ENCODE results near the gene HIPK4. TPM values are rescaled to one million over a fixed set of nuclear protein-coding genes. Genes with fewer than 3 reads are reported as not detected.

The HIPK4 gene
- total and polyA plus RNA-seq, 2 experiments from 2014 or later = 0.19 to 0.43 TPM

DNA sequence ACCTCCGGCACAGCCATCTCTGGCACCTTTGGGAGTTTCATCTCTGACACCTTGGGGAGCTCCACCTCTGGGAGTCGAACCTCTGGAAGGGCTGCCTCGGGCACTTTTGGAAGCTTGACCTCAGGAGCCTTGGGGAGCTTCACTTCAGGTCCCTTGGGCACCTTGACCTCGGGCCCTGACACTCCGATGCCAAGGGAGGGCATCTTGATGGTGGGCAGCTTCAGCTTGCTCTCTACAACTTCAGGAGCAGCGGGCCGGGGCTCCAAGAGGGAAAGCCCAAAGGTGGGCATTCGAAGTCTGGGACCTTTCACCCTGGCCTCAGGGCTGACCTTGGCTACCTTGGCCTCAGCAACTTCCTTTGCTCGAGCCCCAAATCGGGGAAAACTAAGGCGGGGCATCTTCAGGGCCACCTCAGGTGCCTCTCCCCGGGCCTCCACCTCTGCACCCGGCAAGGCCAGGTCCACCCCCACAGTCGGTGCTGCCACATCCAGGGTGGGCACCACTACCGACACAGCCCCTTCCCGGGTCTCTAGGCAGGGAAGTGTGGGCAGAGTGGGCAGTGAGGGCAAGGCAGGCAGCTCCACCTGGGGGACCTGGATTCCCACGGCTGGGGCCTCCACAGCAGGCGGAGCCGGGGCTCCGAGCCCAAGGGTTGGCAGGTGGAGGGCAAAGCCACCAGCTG, 7.0 kb upstream of the HIPK4 start:
- Histone ChIP-seq H3F3A (ENCODE audit: insufficient read depth) (no peaks in the 10 kb centered on the region), H3K36me3 (ENCODE audit: low read depth) (no peaks in the 10 kb centered on the region), H3K9me3 (ENCODE audit: low read depth) (no peaks in the 10 kb centered on the region), H3K9me2 (ENCODE audit: insufficient read depth) (no peaks in the 10 kb centered on the region), H3K4me3 (no peak overlapping the region), H3K4me1 (ENCODE audit: insufficient read depth) (no peaks in the 10 kb centered on the region), H3K4me2 (ENCODE audit: unreplicated experiment) (no peak overlapping the region), H4K20me1 (ENCODE audit: insufficient read depth) (no peaks in the 10 kb centered on the region), H3K27me3 (replicated peaks; ENCODE audit: insufficient read depth) (no peaks in the 10 kb centered on the region), H3K9ac (no peak overlapping the region), H2AFZ (no peak overlapping the region), H3K27ac (no peak overlapping the region), H3K79me2 (ENCODE audit: insufficient read depth) (no peaks in the 10 kb centered on the region)
- 87 to 89% methylated on average over 20 of the region's 20 CpGs for WGBS, 2 experiments (ENCODE audit: low coverage in 1 of 2, low lambda C conversion rate in 2 of 2, missing lambda C conversion rate in 2 of 2)
- in situ Hi-C loops (cut with MboI) = no loop called here
- TF ChIP-seq EZH2 (IDR thresholded peaks at IDR 0.05; ENCODE audit: insufficient read depth, poor library complexity, severe bottlenecking) (no peak), EZH2phosphoT487 (IDR thresholded peaks at IDR 0.05; ENCODE audit: insufficient read depth, low read depth) (no peak)
- no peak for DNase-seq

DNA sequence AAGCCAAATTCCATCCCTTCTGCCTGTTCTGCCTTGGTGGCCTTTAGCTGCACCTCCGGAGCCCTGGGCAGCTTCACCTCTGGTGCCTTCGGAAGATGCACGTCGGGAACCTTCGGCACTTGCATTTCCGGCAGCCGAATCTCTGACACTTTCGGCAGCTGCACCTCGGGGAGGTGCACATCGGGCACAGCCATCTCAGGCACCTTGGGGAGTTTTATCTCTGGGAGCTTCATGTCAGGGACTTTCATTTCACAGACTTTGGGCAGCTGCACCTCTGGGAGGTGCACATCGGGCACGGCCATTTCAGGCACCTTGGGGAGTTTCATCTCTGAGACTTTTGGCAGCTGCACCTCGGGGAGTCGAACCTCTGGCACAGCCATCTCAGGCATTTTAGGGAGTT, 6.0 kb upstream of the HIPK4 start:
- no peak overlapping the region for H3K27ac ChIP-seq
- TF ChIP-seq EZH2phosphoT487 (IDR thresholded peaks at IDR 0.05; ENCODE audit: insufficient read depth, low read depth) (no peak), EZH2 (IDR thresholded peaks at IDR 0.05; ENCODE audit: insufficient read depth, poor library complexity, severe bottlenecking) (no peak)
- no peak overlapping the region for H3K4me3 ChIP-seq
- no peaks in the 10 kb centered on the region for H3K36me3 ChIP-seq (ENCODE audit: low read depth)
- H3K4me1 ChIP-seq (ENCODE audit: insufficient read depth) = no peaks in the 10 kb centered on the region
- no peaks in the 10 kb centered on the region for H3K27me3 ChIP-seq (replicated peaks; ENCODE audit: insufficient read depth)
- no peak overlapping the region for H2AFZ ChIP-seq
- H3K9ac ChIP-seq = no peak overlapping the region
- H4K20me1 ChIP-seq (ENCODE audit: insufficient read depth) = no peaks in the 10 kb centered on the region
- no peaks in the 10 kb centered on the region for H3K9me2 ChIP-seq (ENCODE audit: insufficient read depth)
- H3K79me2 ChIP-seq (ENCODE audit: insufficient read depth) = no peaks in the 10 kb centered on the region
- H3K9me3 ChIP-seq (ENCODE audit: low read depth) = no peaks in the 10 kb centered on the region
- H3F3A ChIP-seq (ENCODE audit: insufficient read depth) = no peaks in the 10 kb centered on the region
- DNase-seq = no peak
- in situ Hi-C loops (cut with MboI) = no loop called here
- H3K4me2 ChIP-seq (ENCODE audit: unreplicated experiment) = no peak overlapping the region
- WGBS, 2 experiments (ENCODE audit: low coverage in 1 of 2, low lambda C conversion rate in 2 of 2, missing lambda C conversion rate in 2 of 2) = 92% methylated on average over 14 of the region's 14 CpGs

DNA sequence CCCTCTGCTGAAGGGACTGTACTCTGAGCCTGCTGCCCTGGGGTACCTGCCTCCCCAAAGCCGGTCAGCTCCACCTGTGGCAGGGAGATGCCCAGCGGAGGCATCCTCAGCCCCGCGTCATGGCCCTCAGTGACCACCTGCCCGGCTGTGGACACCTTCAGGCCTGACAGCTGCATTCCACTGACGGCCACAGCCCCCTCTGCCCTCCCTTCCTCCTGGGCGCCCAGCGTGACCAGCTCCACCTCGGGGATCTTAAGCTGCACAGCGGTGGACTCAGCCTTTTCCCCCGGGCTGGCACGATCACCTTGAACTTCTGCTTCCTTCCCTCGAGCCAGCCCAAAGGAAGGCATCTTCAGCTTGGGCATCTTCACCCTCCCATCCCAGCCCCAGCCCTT, 4.8 kb upstream of the HIPK4 start:
- in situ Hi-C loops (cut with MboI) = no loop called here
- Histone ChIP-seq H3K4me3 (no peak overlapping the region), H3F3A (ENCODE audit: insufficient read depth) (no peaks in the 10 kb centered on the region), H4K20me1 (ENCODE audit: insufficient read depth) (no peaks in the 10 kb centered on the region), H3K4me1 (ENCODE audit: insufficient read depth) (no peaks in the 10 kb centered on the region), H3K4me2 (ENCODE audit: unreplicated experiment) (no peak overlapping the region), H3K36me3 (ENCODE audit: low read depth) (no peaks in the 10 kb centered on the region), H3K79me2 (ENCODE audit: insufficient read depth) (no peaks in the 10 kb centered on the region), H3K27ac (no peak overlapping the region), H3K9me2 (ENCODE audit: insufficient read depth) (no peaks in the 10 kb centered on the region), H3K9me3 (ENCODE audit: low read depth) (no peaks in the 10 kb centered on the region), H3K9ac (no peak overlapping the region), H2AFZ (no peak overlapping the region), H3K27me3 (replicated peaks; ENCODE audit: insufficient read depth) (no peaks in the 10 kb centered on the region)
- no peak for TF ChIP-seq EZH2 (IDR thresholded peaks at IDR 0.05; ENCODE audit: insufficient read depth, poor library complexity, severe bottlenecking)
- no peak for TF ChIP-seq EZH2phosphoT487 (IDR thresholded peaks at IDR 0.05; ENCODE audit: insufficient read depth, low read depth)
- 78 to 81% methylated on average over 13 of the region's 13 CpGs for WGBS, 2 experiments (ENCODE audit: low coverage in 1 of 2, low lambda C conversion rate in 2 of 2, missing lambda C conversion rate in 2 of 2)
- no peak for DNase-seq

DNA sequence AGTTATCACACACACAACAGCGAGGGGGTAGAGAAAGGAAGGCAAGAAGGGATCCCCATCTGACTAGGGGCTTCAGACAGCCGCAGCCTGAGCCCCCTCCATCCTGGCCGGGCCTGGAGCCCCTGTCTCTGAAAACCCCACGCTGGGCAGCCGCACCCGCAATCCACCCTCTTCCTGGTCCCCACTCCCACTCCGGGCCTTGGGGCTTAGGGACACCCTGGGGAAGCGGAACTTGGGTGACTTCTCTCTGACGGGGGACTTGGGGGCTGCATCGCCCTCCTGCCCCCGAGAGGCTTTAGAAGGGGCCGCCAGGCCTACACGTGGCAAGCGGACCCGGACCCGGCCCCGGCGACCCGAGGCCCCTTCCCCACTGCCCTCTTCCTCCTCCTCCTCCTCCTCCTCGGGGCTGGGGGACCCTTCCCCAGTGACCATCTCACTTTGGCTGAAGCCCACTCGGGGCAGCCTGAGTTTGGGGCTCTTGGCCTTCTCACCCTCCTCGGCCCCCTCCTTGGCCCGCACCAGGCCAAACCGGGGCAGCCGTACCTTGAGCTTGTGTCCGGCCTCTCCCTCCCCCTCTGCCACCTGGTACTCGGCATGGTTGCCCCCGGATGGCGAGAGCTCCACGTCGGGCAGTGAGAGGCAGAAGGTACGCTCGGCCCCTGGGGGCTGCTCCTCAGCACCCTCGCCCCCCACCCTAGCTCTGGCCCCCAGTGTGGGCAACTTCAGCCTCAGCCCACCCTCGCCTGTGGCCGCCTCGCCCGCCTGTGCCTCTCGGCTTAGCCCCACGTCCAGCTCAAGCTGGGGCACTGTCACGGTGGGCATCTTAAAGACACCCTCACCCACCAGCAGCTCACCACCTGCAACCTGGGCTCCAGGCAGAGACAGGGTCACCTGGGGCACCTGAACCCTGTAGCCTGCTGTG, 4.2 kb upstream of the HIPK4 start:
- H3K9ac ChIP-seq = no peak overlapping the region
- WGBS, 2 experiments (ENCODE audit: low coverage in 1 of 2, low lambda C conversion rate in 2 of 2, missing lambda C conversion rate in 2 of 2) = 82 to 84% methylated on average over 18 to 41 of the region's 41 CpGs
- H3K4me1 ChIP-seq (ENCODE audit: insufficient read depth) = no peaks in the 10 kb centered on the region
- no peaks in the 10 kb centered on the region for H3K9me3 ChIP-seq (ENCODE audit: low read depth)
- in situ Hi-C loops (cut with MboI) = no loop called here
- no peaks in the 10 kb centered on the region for H4K20me1 ChIP-seq (ENCODE audit: insufficient read depth)
- H3K27me3 ChIP-seq (replicated peaks; ENCODE audit: insufficient read depth) = no peaks in the 10 kb centered on the region
- H3K27ac ChIP-seq = no peak overlapping the region
- H3K36me3 ChIP-seq (ENCODE audit: low read depth) = no peaks in the 10 kb centered on the region
- H3F3A ChIP-seq (ENCODE audit: insufficient read depth) = no peaks in the 10 kb centered on the region
- DNase-seq = no peak
- no peak for TF ChIP-seq EZH2 (IDR thresholded peaks at IDR 0.05; ENCODE audit: insufficient read depth, poor library complexity, severe bottlenecking)
- TF ChIP-seq EZH2phosphoT487 (IDR thresholded peaks at IDR 0.05; ENCODE audit: insufficient read depth, low read depth) = no peak
- no peaks in the 10 kb centered on the region for H3K79me2 ChIP-seq (ENCODE audit: insufficient read depth)
- H3K4me3 ChIP-seq = no peak overlapping the region
- H3K9me2 ChIP-seq (ENCODE audit: insufficient read depth) = no peaks in the 10 kb centered on the region
- no peak overlapping the region for H2AFZ ChIP-seq
- no peak overlapping the region for H3K4me2 ChIP-seq (ENCODE audit: unreplicated experiment)
